ENCODE data around the gene ZNF799.
"Not testable (repeated sequence)": the region's sequence is repeated elsewhere in the genome, so short reads cannot be mapped to it uniquely, and the experiment has no call there.

ZNF799 gene

GRCh38 chr19:12365236-12366162 lies 35.6 kb downstream of the ZNF799 start, which contains the start of gene ZNF442:
Gene ZNF442 (minus strand): TSS chr19:12365683. CDS start chr19:12363631, 2,052 bp downstream.
- H3K27ac ChIP-seq (ENCODE audit: low read depth, low read length), result peak within 1 kb of the TSS; percentile 37; the same call in 1 of the 2 replicates

DNA sequence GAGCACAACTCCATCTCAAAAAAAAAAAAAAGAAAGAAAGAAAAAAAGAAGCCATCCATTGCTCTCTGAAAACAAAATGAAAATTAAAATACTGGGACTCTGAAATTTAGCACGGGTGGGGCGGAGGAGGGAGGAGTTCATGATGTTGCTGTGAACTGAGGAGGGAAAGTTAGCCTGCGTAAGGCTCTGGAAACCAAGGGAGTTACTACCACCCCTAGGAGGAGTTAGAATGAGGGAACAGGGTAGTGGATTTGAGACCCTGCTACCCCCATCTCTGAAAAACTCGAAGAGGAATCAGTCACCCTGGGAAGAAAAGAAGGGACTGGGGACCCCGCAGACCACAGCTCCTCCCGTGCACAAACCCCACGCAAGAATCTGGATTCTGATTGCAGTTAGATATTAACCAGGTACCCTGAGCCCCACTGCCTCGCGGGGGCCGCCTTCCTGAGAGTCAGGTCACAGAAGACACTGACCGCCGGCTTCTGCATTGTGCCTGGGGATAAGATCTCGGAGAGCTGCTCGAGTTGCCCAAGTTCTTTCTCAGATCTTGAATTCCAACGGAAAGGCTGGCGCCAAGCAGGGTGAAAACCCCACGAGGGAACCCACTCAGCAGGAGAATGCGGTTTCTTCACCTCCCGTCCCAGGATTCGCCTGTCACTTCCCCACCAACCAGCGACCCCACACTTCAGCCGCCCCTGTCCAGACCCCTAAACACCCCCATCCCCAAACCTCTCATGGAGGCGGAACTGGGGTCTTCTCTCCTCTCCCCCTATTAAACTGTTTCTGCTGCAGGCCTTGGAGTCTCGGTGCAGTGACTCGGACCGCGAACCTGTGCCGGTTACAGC lies 36.5 kb downstream of the ZNF799 start:
- no peak overlapping the region for H3K27ac ChIP-seq (ENCODE audit: low read depth, low read length)
- no peaks in the 10 kb centered on the region for H3K9me2 ChIP-seq (replicated peaks; ENCODE audit: control insufficient read depth, low read length)
- peaks cover 13% of the 10 kb centered on the region for H3K4me1 ChIP-seq (ENCODE audit: control insufficient read depth, low read length)
- peaks cover 6% of the 10 kb centered on the region; the same call in 1 of the 2 replicates for H3K9me3 ChIP-seq (ENCODE audit: control insufficient read depth, insufficient read depth, low read length)
- peak overlapping the region; percentile 74 for H3K4me3 ChIP-seq (ENCODE audit: low read length)
- H3K4me2 ChIP-seq (ENCODE audit: low read length), result peak overlapping the region; percentile 66
- H3K27me3 ChIP-seq (ENCODE audit: control insufficient read depth, low read length), result no peaks in the 10 kb centered on the region
- TF ChIP-seq EZH2phosphoT487 (IDR thresholded peaks at IDR 0.05; ENCODE audit: borderline replicate concordance, low read length) (no peak), CTCF (IDR thresholded peaks at IDR 0.05; ENCODE audit: low read depth, low read length, poor library complexity, severe bottlenecking) (no peak)
- peaks cover 6% of the 10 kb centered on the region; the same call in 1 of the 2 replicates for H3K79me2 ChIP-seq (ENCODE audit: control insufficient read depth, low read length)
- 0 out of 2 replicates have a peak, but pooled peaks cover 2% of the 10 kb centered on the region for H3F3A ChIP-seq (ENCODE audit: control insufficient read depth, insufficient read depth)
- no peaks in the 10 kb centered on the region for H4K20me1 ChIP-seq (ENCODE audit: control insufficient read depth, insufficient read depth, low read depth, low read length)
- H3K36me3 ChIP-seq (ENCODE audit: control insufficient read depth, low read length), result no peaks in the 10 kb centered on the region

More at GRCh38 chr19:12365236-12366162, 35.6 kb downstream of the ZNF799 start, which contains the start of gene ZNF442:
- peak within 1 kb of the TSS; percentile 66 for H3K4me2 ChIP-seq (ENCODE audit: low read length)
- H3K36me3 ChIP-seq (ENCODE audit: control insufficient read depth, low read length), result no peaks in the 10 kb centered on the region
- H4K20me1 ChIP-seq (ENCODE audit: control insufficient read depth, insufficient read depth, low read depth, low read length), result no peaks in the 10 kb centered on the region
- H3K79me2 ChIP-seq (ENCODE audit: control insufficient read depth, low read length), result peaks cover 6% of the 10 kb centered on the region; the same call in 1 of the 2 replicates
- H3K4me3 ChIP-seq (ENCODE audit: low read length), result peak within 1 kb of the TSS; percentile 74
- no peaks in the 10 kb centered on the region for H3K27me3 ChIP-seq (ENCODE audit: control insufficient read depth, low read length)
- TF ChIP-seq EZH2phosphoT487 (IDR thresholded peaks at IDR 0.05; ENCODE audit: borderline replicate concordance, low read length) (no peak), CTCF (IDR thresholded peaks at IDR 0.05; ENCODE audit: low read depth, low read length, poor library complexity, severe bottlenecking) (peak; percentile 19)
- no peaks in the 10 kb centered on the region for H3K9me2 ChIP-seq (replicated peaks; ENCODE audit: control insufficient read depth, low read length)
- peaks cover 13% of the 10 kb centered on the region for H3K4me1 ChIP-seq (ENCODE audit: control insufficient read depth, low read length)
- H3F3A ChIP-seq (ENCODE audit: control insufficient read depth, insufficient read depth), result 0 out of 2 replicates have a peak, but pooled peaks cover 2% of the 10 kb centered on the region
- peaks cover 6% of the 10 kb centered on the region; the same call in 1 of the 2 replicates for H3K9me3 ChIP-seq (ENCODE audit: control insufficient read depth, insufficient read depth, low read length)

DNA sequence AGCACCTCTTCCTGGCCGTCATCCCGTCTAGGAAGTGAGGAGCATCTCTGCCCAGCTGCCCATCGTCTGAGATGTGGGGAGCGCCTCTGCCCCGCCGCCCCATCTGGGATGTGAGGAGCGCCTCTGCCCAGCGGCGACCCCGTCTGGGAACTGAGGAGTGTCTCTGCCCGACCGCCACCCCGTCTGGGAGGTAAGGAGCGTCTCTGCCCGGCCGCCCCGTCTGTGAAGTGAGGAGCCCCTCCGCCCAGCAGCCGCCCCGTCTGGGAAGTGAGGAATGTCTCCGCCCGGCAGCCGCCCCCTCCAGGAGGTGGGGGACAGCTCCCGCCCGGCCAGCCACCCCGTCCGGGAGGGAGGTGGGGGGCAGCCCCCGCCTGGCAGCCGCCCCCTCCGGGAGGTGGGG lies 38.8 kb downstream of the ZNF799 start:
- peaks cover 13% of the 10 kb centered on the region for H3K4me1 ChIP-seq (ENCODE audit: control insufficient read depth, low read length)
- not testable (repeated sequence) for H3K27ac ChIP-seq (ENCODE audit: low read depth, low read length); H3F3A ChIP-seq (ENCODE audit: control insufficient read depth, insufficient read depth); H3K9me2 ChIP-seq (replicated peaks; ENCODE audit: control insufficient read depth, low read length); H4K20me1 ChIP-seq (ENCODE audit: control insufficient read depth, insufficient read depth, low read depth, low read length); H3K27me3 ChIP-seq (ENCODE audit: control insufficient read depth, low read length); H3K79me2 ChIP-seq (ENCODE audit: control insufficient read depth, low read length); H3K9me3 ChIP-seq (ENCODE audit: control insufficient read depth, insufficient read depth, low read length); H3K4me2 ChIP-seq (ENCODE audit: low read length); H3K4me3 ChIP-seq (ENCODE audit: low read length); H3K36me3 ChIP-seq (ENCODE audit: control insufficient read depth, low read length)
